ENCODE measurements around the gene MORN2.

Gene MORN2

GRCh38 chr2:38889575-38889974 lies 13.8 kb downstream of the MORN2 start, which contains the start of gene ARHGEF33:
TSS of gene ARHGEF33 (plus strand) at chr2:38889875. CDS start at chr2:38919448, 29,573 bp downstream.
- no peak for DNase-seq (ENCODE audit: low spot score)

DNA sequence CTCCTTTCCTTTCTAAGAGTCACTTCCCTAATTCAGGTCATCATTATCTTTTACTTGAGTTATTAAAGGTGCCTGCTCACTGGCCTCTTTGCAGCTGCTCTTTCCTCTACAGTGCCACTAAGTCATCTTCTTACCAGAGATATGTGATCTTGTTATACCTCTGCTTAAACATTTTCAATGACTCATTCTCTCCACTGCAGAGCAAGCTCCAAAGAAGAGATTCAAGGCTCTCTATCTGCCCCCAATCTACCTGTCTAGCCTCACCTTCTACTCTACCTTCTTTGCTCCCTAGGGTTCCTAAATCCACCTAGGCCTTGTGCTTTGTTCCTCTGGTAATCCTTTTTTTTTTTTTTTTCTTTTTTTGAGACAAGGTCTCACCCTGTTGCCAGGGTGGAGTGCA lies 17.0 kb downstream of the MORN2 start:
- DNase-seq (ENCODE audit: low spot score) = no peak

DNA sequence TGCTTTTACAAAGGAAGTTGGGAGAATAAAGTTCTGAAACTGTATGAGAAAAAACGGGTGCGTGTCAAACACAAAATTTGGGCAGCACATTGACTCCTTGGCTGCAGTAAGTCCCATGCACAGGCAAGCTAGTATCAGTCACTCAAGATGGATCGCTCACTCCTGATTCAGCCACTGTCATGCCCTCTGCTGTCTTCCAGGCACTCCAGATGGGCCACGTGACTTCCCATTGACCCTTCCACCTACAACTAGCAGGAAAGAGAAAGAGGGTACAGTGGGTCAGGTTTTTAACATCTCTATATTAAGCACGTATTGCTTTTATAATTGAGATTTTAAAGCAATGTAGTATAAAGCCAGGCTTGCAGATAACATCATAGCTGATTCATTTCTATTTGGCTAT lies 22.5 kb downstream of the MORN2 start:
- no peak for DNase-seq (ENCODE audit: low spot score)

DNA sequence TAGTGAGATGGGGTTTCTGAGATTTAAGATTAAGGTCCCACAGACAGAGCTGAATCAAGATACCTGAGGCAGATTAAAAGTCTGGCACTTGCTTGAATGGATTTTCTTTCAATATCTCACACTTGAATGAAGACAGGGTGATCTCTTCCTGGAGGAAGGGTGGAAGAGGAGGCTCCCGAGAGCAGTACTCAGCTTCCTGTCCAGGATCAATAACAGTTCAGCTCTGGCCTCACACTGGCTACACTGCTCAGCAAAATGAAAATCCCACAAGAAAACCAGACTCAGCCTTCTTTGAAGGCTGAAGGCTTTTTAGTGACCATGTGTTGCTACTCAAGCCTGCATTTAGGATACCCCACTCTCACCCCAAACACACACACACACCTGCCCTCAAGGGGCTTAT lies 24.9 kb downstream of the MORN2 start:
- no peak for DNase-seq (ENCODE audit: low spot score)

DNA sequence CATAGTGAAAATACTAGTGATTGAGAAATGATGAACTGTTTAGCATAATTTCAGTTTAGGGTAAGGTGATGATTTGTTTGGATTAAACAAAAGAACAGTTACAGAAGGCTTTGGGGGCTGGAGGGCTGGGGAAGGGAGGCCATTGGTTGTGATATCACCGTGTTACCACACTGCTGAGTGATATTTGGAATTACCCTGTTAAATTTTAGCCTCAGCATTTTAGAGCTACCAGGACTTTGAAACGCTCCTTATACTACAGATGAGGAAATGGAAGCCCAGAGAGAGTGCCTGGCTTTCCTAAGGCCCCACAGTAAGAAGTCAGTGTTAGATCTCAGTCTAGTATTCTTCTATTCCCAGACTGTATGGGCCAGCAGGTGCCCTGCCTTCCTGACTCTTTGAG lies 29.5 kb downstream of the MORN2 start:
- no peak for DNase-seq (ENCODE audit: low spot score)

GRCh38 chr2:38907242-38907641 lies 31.5 kb downstream of the MORN2 start:
- no peak for DNase-seq (ENCODE audit: low spot score)

DNA sequence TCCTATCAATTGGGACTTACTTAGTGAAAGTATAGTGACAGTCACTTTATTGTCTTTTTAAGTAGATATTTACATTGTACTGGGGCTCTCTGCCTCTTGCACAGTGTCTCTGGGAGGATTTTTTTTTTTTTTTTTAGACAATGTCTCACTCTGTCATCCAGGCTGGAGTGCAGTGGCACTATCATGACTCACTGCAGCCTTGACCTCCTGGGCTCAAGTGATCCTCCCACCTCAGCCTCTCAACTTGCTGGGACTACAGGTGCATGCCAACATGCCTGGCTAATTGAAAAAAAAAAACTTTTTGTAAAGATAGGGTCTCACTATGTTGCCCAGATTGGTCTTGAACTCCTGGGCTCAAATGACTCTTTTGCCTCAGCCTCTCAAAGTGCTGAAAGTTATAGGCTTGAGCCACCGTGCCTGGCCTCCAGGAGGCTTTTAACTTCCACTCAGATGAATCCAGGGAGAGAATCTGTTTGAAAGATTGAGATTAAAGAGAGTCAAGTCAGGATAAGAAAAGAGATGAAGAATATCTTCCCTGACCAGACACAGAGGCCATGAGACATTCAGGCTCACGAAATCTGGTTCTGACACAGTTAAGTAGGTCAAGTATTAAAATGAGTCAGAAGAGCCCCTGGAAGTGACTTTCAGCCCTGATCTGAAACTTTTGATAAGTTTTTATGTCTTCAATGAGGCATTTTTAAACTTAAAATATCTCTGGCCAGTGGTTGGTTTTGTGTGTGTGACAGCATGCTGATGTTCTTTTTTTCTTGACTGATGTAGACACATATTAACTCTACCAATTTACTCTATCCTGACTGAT lies 32.2 kb downstream of the MORN2 start:
- DNase-seq (ENCODE audit: low spot score) = no peak

DNA sequence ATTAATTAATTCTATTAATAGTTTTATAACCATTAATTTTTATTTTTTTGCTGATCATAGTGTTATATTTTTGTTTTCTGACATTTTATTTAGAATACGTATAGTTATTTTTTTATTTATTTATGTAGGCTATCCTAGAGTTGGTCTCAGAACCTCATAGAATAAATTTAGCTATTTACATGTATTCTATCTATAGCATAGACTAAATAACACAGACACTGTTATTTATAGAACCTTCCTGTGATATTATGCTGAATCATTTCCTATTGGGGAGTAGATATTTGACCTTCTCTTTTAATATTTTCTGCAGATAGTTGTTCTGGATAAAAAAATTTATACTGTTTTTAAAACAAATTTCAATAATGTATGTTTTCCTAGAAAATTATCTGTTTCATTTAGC lies 34.1 kb downstream of the MORN2 start:
- no peak for DNase-seq (ENCODE audit: low spot score)

DNA sequence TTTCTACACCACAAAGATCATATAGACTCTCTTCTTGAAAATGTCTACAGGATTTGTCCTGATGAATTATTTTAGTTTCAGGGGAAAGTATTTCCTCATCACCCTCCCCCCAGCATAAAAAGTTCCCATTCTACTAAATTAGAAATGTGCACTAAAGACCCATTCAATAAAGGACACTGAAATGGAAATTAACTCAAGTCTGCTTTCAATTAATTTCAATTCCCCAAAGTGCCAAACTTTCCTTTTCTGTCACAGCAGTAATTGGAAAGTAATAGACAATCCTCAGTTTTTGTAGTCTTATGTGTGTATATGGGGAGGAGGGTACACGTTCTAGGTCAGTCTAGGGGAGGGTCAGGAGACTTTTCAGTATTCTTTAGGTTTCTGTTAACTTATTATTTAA lies 35.4 kb downstream of the MORN2 start:
- DNase-seq (ENCODE audit: low spot score) = no peak

- DNase-seq (ENCODE audit: low spot score) = no peak
These were observed 36.8 kb downstream of the MORN2 start for GRCh38 chr2:38912619-38913018.

DNA sequence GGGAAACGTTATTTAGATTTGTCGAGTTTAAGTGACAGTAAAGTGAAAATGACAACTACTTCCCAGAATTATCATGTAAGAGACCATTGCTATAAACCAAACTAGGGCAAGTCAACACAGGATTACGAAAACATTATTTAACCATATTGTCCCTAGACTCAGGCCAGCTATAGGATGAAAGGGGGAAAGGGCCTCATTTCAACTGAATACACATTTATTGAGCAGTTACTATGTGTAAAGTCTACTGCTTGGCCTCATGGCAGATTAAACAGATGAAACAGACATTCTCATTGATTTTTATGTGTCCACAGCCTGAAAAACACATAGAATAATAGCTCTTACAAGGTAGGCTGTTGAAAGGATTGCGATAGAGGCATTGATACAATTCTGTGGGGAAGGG lies 46.6 kb downstream of the MORN2 start:
- DNase-seq (ENCODE audit: low spot score) = no peak

GRCh38 chr2:38922902-38923301 lies 47.1 kb downstream of the MORN2 start:
- DNase-seq (ENCODE audit: low spot score) = no peak

GRCh38 chr2:38925982-38926381 lies 50.2 kb downstream of the MORN2 start:
- DNase-seq (ENCODE audit: low spot score) = no peak

- DNase-seq (ENCODE audit: low spot score) = no peak
These were observed 54.8 kb downstream of the MORN2 start for GRCh38 chr2:38930600-38930999.
